T-helper 17 cell (primary cell): Measurements from ENCODE around the gene THAP2. TPM values are rescaled to one million over a fixed set of nuclear protein-coding genes. Genes with fewer than 3 reads are reported as not detected.
A peak's percentile ranks its signal among the peaks of the same experiment; 100 is the strongest.

Source experiments
- ATAC-seq: fragments of 150-1000 bp; cut with Tn5 transposase; 2 replicates; pipeline ENCODE4 v1.10.0; 2021; ENCODE audit warnings: mild to moderate bottlenecking, moderate library complexity
- DNase-seq, 3 donors: peaks; one replicate each; pipeline versions ENCODE4 v3.0.0 to v3.0.0-alpha.2; 2020 to 2021
- H3K9me3 ChIP-seq: one replicate; pipeline ENCODE4 v1.7.0; 2013; ENCODE audit warnings: low read length, mild to moderate bottlenecking; ENCODE audit not compliant: control insufficient read depth, poor library complexity, severe bottlenecking
- H3K27ac Mint-ChIP-seq: one replicate; pipeline ENCODE4 v1.8.0; 2022; ENCODE audit warnings: mild to moderate bottlenecking, moderate library complexity, mixed read lengths
- H3K27me3 Mint-ChIP-seq: one replicate; pipeline ENCODE4 v1.8.0; 2022; ENCODE audit warnings: mixed read lengths
- H3K36me3 Mint-ChIP-seq: one replicate; pipeline ENCODE4 v1.8.0; 2022; ENCODE audit warnings: low read depth, mixed read lengths
- H3K4me1 Mint-ChIP-seq: one replicate; pipeline ENCODE4 v1.8.0; 2022; ENCODE audit warnings: mild to moderate bottlenecking, mixed read lengths
- H3K4me3 Mint-ChIP-seq: one replicate; pipeline ENCODE4 v1.8.0; 2022; ENCODE audit warnings: mild to moderate bottlenecking, moderate library complexity, mixed read lengths
- total RNA-seq, 4 donors: library from RNA in 2 of 4; stranded (reverse) in 2 of 4; gene quantifications; one replicate each; pipeline ENCODE4 v1.2.3 and lab custom pipeline; 2022 to 2026

The THAP2 gene
- total RNA-seq, 2 donors from 2014 or later = 13.1 to 14.9 TPM

GRCh38 chr12:71646512-71646911 lies 17.6 kb upstream of the THAP2 start:
- no peak overlapping the region for H3K4me3 Mint-ChIP-seq
- DNase-seq (no peak), ATAC-seq (no peak)
- H3K36me3 Mint-ChIP-seq = peaks cover 7% of the 10 kb centered on the region
- peak overlapping the region; percentile 62 for H3K27ac Mint-ChIP-seq
- H3K4me1 Mint-ChIP-seq = peaks cover 18% of the 10 kb centered on the region
- H3K27me3 Mint-ChIP-seq = no peaks in the 10 kb centered on the region
- no peaks in the 10 kb centered on the region for H3K9me3 ChIP-seq

GRCh38 chr12:71648537-71648936 lies 15.6 kb upstream of the THAP2 start:
- H3K9me3 ChIP-seq = no peaks in the 10 kb centered on the region
- no peak for ATAC-seq
- H3K4me3 Mint-ChIP-seq = no peak overlapping the region
- DNase-seq = no peak
- H3K4me1 Mint-ChIP-seq = peaks cover 15% of the 10 kb centered on the region
- H3K36me3 Mint-ChIP-seq = peaks cover 7% of the 10 kb centered on the region
- peak overlapping the region; percentile 72 for H3K27ac Mint-ChIP-seq
- no peaks in the 10 kb centered on the region for H3K27me3 Mint-ChIP-seq

DNA sequence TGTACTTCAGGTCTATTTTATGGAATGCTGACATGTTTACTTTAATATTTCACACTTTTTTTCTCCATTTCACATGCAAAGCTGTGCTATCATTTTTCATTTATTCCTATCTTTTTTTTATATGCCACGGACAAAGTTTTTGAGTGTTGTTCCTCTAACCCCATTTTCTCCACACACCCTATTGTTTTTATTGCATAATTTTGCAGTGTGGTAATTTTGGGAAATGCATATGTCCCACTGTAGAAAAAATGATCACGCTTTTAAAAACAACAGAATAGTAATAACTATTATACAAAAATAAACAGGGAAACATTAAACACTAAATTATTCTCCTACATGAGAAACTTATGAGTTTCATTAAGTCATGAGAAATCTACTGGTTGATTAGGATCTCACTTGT lies 14.7 kb upstream of the THAP2 start:
- Mint-ChIP-seq H3K27me3 (no peaks in the 10 kb centered on the region), H3K36me3 (peaks cover 4% of the 10 kb centered on the region), H3K27ac (peak overlapping the region; percentile 72), H3K4me3 (no peak overlapping the region), H3K4me1 (peaks cover 18% of the 10 kb centered on the region)
- no peaks in the 10 kb centered on the region for H3K9me3 ChIP-seq
- ATAC-seq (no peak), DNase-seq (no peak)

DNA sequence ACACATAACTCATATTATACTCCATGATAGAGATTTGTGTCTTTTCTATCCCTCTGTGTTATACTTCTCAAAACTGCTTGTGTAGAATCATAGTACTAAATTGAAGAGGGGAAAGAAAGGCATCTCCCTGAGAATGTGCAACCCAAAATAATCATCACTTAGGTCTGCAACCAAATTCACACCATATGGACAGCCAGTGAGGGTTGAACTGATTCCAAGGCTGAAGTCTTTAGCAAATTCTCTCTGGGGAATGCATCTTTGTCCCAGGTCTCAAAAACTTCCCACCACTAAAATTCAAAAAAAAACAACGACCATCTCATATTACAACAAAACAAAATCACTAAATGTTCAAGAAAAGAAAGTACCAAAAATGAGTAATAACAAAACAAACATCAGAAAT lies 11.4 kb upstream of the THAP2 start:
- Mint-ChIP-seq H3K27me3 (no peaks in the 10 kb centered on the region), H3K36me3 (peaks cover 5% of the 10 kb centered on the region), H3K4me1 (peaks cover 34% of the 10 kb centered on the region), H3K4me3 (no peak overlapping the region), H3K27ac (no peak overlapping the region)
- no peaks in the 10 kb centered on the region for H3K9me3 ChIP-seq
- DNase-seq (no peak), ATAC-seq (no peak)

DNA sequence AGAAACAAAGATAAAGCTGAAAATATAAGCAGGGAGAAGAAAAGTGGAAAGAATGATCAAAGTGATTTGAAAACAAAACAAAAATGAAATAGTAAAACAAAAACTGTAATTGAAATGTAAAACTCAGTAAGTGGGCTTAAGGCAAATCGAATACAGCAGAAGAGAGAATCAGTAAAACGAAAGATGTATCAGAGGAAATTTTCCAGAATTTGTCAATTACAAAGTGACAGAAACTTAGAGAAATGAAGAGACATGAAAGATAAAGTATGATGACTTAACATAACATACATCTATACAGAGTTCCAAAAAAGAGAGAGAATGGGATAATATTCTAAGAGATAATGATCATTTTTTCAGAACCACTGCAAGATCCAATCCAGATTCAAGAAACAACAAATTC lies 11.0 kb upstream of the THAP2 start:
- peaks cover 36% of the 10 kb centered on the region for H3K4me1 Mint-ChIP-seq
- H3K36me3 Mint-ChIP-seq = peaks cover 5% of the 10 kb centered on the region
- H3K27me3 Mint-ChIP-seq = no peaks in the 10 kb centered on the region
- H3K4me3 Mint-ChIP-seq = no peak overlapping the region
- ATAC-seq (no peak), DNase-seq (no peak)
- H3K27ac Mint-ChIP-seq = no peak overlapping the region
- no peaks in the 10 kb centered on the region for H3K9me3 ChIP-seq

DNA sequence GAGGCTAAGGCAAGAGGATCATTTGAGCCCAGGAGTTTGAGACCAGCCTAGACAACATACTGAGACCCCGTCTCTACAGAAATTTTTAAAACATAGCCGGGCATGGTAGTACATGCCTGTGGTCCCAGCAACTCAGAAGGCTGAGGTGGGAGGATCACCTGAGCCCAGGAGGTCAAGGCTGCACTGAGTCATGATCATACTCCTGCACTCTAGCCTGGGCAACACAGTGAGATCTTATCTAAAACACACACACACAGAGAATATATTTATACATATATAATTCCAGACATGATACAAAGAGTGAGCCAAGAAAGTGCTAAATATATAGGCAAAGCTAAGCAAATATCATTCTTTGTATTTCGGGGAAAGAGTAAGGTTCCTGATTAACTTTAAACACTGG lies 9.9 kb upstream of the THAP2 start:
- no peaks in the 10 kb centered on the region for H3K9me3 ChIP-seq
- H3K27ac Mint-ChIP-seq = peak overlapping the region; percentile 91
- peaks cover 9% of the 10 kb centered on the region for H3K36me3 Mint-ChIP-seq

GRCh38 chr12:71655495-71655894 lies 8.6 kb upstream of the THAP2 start:
- peaks cover 37% of the 10 kb centered on the region for H3K4me1 Mint-ChIP-seq
- no peak for DNase-seq
- peak overlapping the region; percentile 73 for H3K4me3 Mint-ChIP-seq
- no peaks in the 10 kb centered on the region for H3K9me3 ChIP-seq
- H3K27ac Mint-ChIP-seq = peak overlapping the region; percentile 91
- ATAC-seq = no peak
- no peaks in the 10 kb centered on the region for H3K27me3 Mint-ChIP-seq
- H3K36me3 Mint-ChIP-seq = peaks cover 11% of the 10 kb centered on the region

More for the DNA sequence above, 9.9 kb upstream of the THAP2 start:
- Mint-ChIP-seq H3K27me3 (no peaks in the 10 kb centered on the region), H3K4me1 (peaks cover 40% of the 10 kb centered on the region), H3K4me3 (peak overlapping the region; percentile 47)
- no peak for ATAC-seq
- no peak for DNase-seq

DNA sequence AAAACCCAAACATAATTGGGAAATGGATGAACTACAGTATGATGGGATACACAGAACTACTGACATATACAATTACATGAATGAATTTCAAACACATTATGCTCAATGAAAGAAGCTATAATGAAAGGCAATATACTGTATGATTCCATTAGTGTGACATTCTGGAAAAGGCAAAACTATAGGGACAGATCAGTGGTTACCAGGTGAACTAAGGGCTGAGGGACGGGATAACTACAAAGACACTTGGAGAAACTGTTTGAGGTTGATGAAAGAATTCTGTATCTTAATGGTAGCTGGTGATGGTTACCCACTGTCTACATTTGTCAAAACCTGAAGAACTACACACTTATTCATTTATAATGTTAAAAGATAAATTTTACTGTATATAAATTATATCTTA lies 8.2 kb upstream of the THAP2 start:
- Mint-ChIP-seq H3K27ac (peak overlapping the region; percentile 91), H3K36me3 (peaks cover 11% of the 10 kb centered on the region), H3K4me1 (peaks cover 37% of the 10 kb centered on the region), H3K4me3 (peak overlapping the region; percentile 73), H3K27me3 (no peaks in the 10 kb centered on the region)
- DNase-seq (no peak), ATAC-seq (no peak)
- H3K9me3 ChIP-seq = no peaks in the 10 kb centered on the region

GRCh38 chr12:71656740-71657139 lies 7.4 kb upstream of the THAP2 start:
- no peak overlapping the region for H3K4me3 Mint-ChIP-seq
- H3K4me1 Mint-ChIP-seq = peaks cover 39% of the 10 kb centered on the region
- no peak for DNase-seq
- no peaks in the 10 kb centered on the region for H3K9me3 ChIP-seq
- no peaks in the 10 kb centered on the region for H3K27me3 Mint-ChIP-seq
- ATAC-seq = no peak
- H3K36me3 Mint-ChIP-seq = peaks cover 11% of the 10 kb centered on the region
- no peak overlapping the region for H3K27ac Mint-ChIP-seq

DNA sequence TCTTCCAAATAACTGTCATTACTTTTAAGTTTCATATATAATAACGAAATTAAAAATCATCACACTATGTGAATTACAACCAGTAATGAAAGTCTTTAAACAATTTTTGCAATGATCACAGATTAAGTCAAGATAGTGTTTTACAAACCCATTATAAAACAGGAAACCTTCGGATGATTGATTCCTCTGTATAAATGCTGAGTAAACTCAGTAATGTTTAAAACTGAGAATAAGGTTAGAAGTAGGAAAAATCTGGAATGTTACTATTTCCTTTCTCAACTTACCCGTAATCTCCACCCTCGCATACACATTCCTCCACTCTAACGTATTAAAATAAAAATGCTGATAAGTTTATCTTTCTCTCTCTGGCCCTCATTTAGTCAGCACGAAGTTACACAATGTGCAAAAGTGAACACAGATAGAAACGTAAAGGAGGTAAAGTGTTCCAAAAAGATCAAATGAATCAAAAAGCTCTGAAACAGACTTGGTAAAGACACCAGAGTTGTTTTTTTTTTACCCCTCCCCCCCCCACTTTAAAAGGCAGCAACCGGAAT lies 2.0 kb upstream of the THAP2 start:
- peak overlapping the region; percentile 98 for H3K4me3 Mint-ChIP-seq
- peaks cover 10% of the 10 kb centered on the region for H3K36me3 Mint-ChIP-seq
- DNase-seq = no peak
- peaks cover 44% of the 10 kb centered on the region for H3K4me1 Mint-ChIP-seq
- no peak for ATAC-seq
- H3K9me3 ChIP-seq = no peaks in the 10 kb centered on the region
- H3K27me3 Mint-ChIP-seq = no peaks in the 10 kb centered on the region
- H3K27ac Mint-ChIP-seq = peak overlapping the region; percentile 98

- DNase-seq (peak; percentile 52 to 63 (median 57)), ATAC-seq (peak; percentile 58)
- Mint-ChIP-seq H3K27ac (peak overlapping the region; percentile 98), H3K27me3 (no peaks in the 10 kb centered on the region), H3K4me3 (peak overlapping the region; percentile 98), H3K36me3 (peaks cover 10% of the 10 kb centered on the region), H3K4me1 (peaks cover 45% of the 10 kb centered on the region)
- no peaks in the 10 kb centered on the region for H3K9me3 ChIP-seq
These were observed 1.1 kb upstream of the THAP2 start for GRCh38 chr12:71662849-71663560.

GRCh38 chr12:71664411-71665089 lies 449 bp downstream of the THAP2 start:
- Mint-ChIP-seq H3K36me3 (peaks cover 4% of the 10 kb centered on the region), H3K4me3 (peak overlapping the region; percentile 98), H3K27ac (peak overlapping the region; percentile 98), H3K27me3 (no peaks in the 10 kb centered on the region), H3K4me1 (peaks cover 34% of the 10 kb centered on the region)
- ATAC-seq (peak; percentile 21), DNase-seq (no peak)
- H3K9me3 ChIP-seq = no peaks in the 10 kb centered on the region

DNA sequence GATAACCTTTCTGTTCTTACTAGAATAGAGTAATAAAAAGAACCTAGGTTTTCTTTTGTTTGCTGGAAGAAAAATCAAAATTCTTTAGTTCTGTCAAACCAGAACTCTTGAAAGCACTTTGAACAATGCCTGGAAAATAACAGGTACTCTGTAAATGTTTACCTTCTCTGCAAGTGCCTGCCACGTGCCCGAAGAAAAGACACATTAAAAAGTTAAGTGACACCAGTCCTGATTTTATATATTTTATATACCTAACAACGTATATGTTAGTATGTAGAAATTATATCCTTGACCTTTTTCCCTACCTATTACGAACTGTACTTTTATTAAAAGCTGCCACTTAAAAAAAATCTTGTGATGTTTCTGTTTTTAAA lies 976 bp downstream of the THAP2 start:
- Mint-ChIP-seq H3K4me1 (peaks cover 34% of the 10 kb centered on the region), H3K27ac (peak overlapping the region; percentile 98)

More for the DNA sequence above, 976 bp downstream of the THAP2 start:
- H3K9me3 ChIP-seq = no peaks in the 10 kb centered on the region
- Mint-ChIP-seq H3K36me3 (peaks cover 4% of the 10 kb centered on the region), H3K27me3 (no peaks in the 10 kb centered on the region), H3K4me3 (peak overlapping the region; percentile 98)
- DNase-seq (no peak), ATAC-seq (no peak)
